Epidermal melanocyte (primary cell): Measurements from ENCODE around the gene RPS23.
"Not testable (repeated sequence)": the region's sequence is repeated elsewhere in the genome, so short reads cannot be mapped to it uniquely, and the experiment has no call there.

Experiments used
- DNase-seq: peaks from one replicate; pipeline ENCODE4 v3.0.0; 2011; ENCODE audit warnings: low spot score; ENCODE audit not compliant: insufficient read length

RPS23 gene

DNA sequence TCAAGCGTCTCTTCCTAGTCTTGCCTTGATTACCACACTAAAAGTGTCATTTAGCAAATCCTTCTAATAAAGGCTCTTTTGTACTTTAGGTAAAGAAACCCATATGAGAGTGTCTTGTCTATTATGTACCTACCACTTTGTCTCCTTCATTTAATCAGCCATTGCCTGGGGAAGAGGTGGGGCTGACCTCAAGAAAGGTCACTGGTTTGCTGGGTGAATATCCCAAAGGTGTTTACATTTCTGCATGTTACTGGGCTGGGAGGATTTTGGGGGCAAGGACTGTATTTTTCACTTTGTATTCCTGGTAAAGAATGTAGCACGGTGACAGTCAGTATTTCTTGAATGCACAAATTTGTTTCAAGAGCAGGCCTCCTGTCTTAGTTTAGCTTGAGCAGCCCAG is 11.9 kb upstream of the RPS23 start:
- no peak for DNase-seq

DNA sequence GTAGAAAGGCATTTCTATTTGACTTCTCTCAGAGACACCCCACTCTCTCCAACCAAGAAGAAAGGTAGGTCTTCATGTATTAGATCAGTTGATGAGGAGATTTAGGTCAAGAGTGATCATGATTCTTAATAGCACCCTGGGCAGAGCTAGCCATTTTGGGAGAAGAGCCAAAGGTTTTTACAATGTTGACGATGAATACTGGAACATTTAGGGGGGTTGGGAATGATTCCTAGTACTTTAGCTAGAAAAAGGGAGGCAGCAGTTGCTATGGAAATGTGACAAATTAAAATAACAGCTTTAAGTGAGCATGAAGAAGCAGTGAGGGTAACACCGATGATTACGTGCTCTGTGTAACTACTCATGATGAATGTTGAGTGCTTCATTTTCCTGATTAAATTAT is 9.5 kb upstream of the RPS23 start:
- DNase-seq: no peak

DNA sequence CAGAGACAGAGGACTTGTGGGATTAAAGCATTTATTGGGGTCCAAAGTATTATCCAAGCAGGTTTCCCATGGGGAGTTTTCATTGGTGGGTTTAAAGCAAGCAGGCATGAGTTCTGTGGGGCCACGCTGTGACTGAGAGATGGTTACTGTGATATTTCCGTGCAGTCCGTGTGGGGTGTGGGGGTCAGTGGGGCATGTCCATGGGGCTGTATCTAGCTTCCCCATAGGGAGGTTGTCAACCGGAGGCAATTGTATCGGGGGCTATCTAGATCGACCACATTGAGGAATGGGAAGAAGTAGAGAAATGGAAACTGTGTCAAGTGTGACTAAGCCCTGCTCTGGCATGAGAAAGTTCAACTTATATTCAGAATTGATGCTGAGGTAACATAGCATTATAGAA is 7.1 kb upstream of the RPS23 start:
- DNase-seq: no peak

DNA sequence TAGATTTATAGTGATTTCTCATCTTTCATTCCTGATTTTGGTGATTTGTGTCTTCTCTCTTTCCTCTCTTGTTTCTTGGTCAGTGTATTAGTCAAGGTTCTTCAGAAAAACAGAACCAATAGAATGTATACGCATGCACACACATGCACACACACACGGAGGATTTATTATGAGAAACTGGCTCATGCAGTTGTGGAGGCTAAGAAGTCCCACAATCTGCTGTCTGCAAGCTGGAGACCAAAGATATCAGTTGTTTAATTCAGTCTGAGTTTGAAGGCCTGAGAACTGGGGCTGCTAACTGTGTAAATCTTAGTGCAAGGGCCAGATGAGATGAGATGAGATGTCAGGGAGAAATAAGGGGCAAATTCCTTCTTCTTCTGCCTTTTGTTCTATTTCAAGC is 5.7 kb upstream of the RPS23 start:
- no peak for DNase-seq

DNA sequence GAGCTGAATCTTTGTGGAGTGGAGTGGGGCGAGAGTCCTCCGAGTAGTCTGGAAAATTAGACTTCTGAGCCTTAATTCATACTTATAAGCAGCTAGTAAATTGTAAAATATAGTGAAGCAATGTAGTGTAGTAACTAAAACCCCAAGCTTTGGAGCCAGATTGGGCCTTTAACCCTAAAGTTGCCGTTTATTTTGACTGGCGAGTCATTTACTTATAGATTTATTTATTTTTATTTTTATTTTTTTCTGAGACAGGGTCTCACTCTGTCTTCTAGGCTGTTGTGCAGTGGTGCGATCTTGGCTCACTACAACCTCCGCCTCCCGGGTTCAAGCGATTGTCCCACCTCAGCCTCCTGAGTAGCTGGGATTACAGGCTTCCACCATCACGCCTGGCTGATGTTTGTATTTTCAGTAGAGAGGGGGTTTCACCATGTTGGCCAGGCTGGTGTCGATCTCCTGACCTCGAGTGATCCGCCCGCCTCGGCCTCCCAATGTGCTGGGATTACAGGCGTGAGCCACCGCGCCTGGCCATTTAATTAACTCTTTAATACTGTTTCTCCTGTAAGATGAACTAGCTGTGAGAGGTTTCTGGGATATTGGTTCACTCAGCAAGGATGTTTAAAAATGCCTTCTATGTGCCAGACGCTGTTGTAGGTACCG is 687 bp upstream of the RPS23 start:
- DNase-seq: no peak

DNA sequence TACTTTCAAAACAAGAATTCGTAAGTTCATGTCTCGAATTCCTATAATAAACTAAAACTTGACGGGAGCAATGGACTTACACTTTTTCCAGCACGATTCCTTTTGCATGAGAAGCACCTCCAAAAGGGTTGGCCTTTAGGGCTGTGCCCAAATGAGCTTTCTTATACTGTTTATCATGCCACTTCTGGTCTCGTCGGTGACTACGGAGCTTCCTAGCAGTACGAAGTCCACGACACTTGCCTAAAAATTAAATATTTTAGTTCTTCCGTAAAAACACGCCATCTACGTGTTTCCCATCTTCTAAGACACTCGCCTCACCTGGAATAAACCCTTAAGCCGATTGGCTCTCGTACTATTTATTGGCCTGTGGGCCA is 554 bp downstream of the RPS23 start:
- DNase-seq: no peak

DNA sequence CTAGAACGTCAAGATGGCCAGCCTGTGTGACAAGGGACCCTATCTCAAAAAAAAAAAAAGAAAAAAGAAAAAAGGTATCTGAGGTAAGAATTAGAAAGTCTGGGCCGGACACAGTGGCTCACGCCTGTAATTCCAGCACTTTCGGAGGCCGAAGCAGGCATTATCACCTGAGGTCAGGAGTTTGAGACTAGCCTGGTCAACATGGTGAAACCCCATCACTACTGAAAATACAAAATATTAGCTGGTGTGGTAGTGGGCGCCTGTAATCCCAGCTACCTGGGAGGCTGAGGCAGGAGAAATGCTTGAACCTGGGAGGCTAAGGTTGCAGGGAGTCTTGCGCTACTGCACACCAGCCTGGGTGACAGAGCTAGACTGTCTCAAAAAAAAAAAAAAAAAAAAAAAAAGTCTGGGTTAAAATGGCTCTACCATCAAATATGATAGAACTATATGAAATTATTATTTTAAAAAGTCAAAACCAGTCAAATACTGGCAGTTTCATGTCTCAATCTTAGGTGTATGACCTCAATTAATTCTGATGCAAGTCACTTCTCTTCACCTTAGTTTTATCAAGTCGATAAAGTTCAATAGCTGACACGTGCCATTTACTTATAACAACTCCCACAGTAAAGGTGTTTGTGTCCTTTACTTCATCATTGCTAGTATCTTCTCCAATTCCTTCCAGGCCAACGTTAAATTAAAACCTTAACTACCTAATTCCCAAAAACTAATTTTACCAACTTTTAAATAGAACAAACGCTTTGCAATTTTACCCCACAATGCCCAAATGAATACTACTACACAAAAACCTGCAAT is 1.1 kb downstream of the RPS23 start:
- DNase-seq: no peak

DNA sequence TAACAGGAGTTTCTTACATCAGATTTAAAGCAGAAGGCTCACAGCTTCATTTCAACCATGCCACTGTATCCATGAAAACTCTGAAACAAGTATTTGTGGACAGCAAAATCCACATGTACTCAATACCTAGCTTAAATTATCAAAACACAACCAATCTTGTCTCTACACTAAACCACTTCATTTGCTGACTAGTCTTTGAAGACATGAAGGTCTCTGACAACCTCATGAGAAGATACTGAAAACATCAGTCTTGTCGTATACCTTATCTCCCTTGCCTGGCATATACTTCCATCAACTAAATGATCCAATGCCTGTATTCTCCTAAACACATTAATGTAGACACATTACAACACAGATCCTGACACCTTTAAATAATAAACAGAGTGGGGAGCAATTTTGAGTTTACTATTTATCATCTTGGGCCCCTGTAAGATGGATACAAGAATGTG is 2.9 kb downstream of the RPS23 start:
- no peak for DNase-seq

DNA sequence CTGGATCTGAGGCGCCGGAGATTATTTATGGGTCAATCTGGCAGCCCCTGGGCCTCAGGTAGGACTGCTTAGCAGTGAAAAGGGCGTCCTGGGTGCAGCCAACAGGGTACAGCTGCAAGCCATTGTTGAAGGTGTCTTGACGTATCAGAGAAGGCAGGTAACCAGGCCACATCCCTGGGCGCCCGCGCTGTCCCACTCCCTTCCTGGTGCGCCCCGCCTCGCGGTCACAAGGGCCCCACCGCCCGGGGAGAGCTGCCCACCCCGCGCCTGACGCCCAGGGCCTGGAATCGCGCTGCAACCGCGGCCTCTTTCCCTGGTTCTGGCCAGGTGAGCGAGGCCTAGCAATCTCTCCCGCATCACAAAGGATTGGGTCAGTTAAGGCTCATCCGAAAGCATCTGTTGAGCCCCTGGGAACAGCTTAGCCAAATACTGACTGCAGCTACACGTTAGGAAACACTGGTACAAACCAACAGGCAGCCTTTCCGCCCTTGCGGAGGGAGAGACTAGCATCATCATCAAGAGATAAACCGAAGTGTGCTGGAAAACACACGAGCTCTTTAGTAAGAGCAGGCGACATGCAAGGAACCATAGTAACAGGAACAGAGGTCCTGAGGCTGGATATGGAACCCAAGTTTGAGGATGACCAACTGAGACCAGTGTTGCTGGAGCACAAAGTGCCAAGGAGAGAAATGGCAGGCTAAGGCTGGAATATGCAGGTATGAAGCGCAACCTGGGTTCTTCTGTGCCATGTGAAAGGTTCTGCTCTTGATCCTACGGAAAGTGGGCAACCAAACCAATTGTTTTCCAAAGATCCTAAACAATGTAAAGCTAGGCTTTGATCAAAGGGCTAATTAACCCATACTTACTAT is 3.6 kb downstream of the RPS23 start:
- DNase-seq: no peak

DNA sequence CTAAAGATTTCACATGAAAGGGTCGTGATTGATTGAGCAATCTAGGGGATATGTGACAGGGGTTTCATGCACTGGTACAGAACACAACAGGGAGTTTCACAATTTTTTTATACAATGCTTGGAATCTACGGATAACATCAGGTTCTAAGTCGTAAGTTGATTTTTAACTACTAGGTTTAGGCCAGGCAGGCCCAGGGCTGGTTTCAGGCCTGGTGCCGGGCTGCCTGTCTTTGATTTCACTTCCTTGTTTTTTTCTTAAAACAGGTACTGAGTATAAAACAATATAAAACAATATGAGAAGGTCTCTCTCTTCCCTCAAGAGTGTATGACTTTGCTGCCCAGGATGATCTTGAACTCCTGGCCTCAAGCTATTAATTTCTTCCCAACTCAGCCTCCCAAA is 4.7 kb downstream of the RPS23 start:
- DNase-seq: not testable (repeated sequence)

DNA sequence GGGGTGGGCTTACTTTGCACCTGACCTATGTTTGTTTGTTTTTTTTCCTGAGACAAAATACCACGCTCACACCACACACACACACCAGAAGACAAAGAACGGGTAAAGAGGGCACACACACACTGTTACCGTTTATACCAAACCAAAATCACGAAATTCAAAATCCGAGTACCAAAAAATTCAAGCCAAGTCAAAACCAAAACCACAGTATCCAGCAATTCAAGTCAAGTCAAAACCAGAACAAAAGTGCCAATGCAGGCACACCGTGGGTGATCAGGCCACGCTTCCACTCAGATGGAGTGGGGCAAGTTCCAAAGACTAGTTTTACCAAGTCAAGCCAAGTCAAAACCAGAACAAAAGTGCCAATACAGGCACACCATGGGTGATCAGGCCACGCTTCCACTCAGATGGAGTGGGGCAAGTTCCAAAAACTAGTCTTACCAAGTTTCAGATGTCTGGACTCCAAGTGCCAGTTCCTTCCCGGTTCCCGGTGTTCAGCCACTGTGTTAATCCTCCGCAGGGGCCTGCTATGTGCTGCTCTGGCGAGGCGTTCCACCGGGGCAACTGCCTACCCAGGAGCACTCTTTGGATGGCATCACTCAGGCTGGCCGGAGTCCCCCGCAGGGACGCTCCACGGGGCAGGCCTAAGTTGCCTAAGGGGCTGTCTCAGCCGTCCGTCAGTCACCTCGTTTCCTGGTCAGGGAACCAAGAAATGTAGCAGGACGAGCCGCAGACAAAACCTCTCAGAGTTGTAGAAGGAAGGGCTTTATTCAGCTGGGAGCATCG is 5.4 kb downstream of the RPS23 start:
- DNase-seq: not testable (repeated sequence)

DNA sequence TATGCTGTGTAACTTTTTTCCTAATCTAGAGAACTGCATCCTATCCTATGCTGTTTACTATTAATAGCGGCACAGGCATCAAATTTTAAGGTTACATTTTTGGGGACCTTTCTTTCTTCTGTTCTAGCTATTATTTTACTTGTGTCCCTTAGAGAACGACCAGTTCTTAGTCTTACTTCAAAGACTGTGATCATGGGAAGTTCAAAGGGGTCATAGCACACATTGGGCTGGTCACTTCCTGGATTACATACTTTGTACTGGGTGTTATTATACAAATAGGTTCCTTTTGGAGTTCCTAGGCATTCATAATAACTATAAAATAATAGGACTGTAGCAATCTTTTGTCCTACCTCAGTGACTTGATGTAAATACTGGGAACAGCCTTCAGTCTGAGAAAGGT is 8.8 kb downstream of the RPS23 start:
- not testable (repeated sequence) for DNase-seq

DNA sequence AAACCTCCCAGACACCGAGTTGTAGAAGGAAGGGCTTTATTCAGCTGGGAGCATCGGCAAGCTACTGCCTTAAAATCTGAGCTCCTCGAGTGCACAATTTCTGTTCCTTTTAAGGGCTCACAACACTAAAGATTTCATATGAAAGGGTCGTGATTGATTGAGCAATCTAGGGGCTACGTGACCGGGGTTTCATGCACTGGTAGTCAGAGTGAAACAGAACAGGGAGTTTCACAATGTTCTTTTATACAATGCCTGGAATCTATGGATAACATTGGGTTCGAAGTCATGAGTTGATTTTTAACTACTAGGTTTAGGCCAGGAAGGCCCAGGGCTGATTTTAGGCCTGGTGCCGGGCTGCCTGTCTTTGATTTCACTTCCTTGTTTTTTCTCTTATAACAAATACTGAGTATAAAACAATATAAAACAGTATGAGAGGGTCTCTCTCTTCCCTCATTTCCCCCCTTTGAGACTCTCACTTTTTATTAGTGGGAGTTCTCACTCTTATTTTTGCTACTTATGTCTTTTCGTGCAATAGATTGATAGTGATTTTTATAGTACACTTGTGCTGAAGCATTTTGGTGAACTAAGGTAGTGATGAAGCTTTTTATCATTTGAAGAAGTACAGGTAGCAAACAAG is 10.7 kb downstream of the RPS23 start:
- DNase-seq: not testable (repeated sequence)

DNA sequence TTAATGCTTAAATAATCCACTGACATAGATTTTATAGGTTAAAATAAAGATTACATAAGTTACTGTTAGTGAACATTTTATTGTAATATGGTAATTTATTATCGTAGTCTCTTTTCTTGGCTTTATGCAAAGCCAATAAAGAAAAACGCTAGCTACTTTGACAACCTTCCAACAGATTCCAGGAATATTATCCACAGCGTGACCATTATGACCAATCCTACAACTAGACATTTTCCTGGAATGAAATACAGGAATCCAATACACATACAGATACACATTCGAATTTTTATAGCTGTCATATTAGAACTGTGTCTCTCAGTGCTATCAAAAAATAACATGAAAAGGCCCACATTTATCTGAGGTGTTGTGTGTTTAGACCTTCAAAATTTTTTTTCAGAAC is 13.1 kb downstream of the RPS23 start:
- no peak for DNase-seq

DNA sequence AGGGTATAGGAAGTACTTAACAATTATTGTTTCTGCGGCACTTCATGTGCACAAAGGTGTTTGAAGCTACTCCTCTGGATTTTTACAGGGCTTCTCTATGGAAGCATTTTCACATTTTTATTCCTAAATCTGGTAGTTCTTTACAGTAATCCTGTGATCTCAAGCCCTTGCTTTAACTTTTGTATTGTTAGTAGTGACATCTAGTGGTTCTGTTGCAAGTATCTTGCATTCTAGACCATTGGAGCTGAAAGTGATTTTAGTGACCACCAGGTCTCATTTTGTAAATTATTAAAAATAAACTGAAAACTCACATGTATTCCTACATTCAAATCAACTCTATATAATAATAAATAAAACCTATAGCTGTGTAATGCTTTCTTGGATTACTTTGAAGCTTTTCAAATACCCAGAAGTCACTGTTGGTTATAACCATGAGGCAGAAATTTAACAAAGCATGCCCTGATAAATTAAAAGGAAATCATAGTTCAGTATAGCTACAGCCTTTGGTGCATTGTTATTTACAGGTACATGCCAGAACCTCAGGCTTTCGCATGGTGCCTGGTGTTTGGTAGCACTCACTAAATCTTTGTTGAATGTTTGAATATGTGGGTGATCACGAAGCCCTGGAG is 18.9 kb downstream of the RPS23 start:
- DNase-seq: peak; percentile 25

DNA sequence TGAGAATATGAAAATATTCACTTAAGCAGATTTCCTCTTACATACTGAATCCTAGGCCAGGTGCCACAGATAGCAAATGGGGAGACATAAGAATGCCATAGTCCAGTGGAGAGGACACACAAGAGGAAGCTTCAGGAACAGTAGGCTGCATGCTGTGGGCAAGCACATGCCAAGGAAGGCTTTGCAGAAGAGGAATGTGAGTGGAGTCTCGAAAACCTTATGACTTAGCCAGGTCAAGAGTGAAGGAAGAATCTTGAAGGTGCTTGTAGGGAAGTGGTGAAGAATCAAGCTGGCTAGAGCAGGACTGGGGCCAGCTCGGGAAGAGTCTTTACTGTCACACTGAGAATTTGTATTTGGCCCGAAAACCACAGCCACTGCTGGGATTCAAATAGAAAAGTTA is 20.4 kb downstream of the RPS23 start:
- no peak for DNase-seq

DNA sequence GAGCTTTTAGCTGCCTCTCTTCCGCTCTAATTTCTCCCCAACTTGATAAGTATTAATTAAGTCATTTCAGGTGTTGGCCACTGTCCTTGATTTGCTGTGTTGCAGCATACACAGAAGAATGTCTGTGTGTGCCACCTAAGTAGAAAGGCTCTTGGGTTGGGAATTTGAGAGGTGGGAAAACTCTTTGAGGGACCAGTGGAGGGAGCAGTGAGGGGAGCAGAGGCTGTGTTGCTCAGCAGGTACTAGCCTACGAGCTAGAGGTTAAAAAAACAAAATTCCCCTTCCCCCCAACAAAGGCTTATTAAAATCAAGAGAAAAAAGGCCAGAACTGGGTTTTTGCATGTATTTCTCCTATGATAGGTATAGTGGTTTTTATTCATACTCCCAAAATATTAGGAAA is 20.9 kb downstream of the RPS23 start:
- no peak for DNase-seq

DNA sequence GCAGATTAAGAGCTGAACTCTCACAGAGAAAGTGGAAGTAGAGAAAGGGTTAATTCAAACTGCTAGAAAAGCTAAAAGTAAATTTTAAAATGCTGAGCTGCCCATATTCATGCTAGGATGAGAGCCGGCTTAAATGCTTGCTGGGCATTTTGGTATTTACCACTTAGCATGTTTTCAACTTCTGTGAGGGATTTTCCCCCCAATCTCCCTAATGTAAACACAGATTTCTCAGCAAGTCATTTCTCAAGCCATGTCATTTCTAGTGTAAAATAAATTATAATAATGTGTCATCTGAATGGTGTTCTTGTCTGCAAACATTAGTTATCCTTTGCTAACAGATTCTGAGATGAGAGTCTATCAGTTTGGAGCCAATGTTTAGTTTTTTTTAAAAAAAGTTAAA is 22.3 kb downstream of the RPS23 start:
- DNase-seq: no peak

DNA sequence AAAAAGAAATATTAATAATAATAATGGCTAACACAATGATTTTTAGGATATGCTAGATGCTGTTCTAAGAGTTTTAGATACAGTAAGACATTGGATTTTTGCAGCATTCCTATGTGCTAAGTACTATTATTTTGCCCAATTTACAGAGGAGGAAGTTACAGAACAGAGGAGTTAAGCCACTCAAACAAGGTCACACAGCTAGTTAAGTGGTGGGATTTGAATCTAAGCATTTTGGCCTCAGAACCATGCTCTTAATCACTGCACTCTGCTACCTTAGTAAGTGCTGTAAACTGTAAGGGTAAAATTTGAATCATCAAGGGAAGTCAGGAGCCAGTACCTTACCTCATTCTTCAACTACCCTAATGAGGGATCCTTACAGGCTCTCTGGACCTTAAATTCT is 25.4 kb downstream of the RPS23 start:
- DNase-seq: no peak

DNA sequence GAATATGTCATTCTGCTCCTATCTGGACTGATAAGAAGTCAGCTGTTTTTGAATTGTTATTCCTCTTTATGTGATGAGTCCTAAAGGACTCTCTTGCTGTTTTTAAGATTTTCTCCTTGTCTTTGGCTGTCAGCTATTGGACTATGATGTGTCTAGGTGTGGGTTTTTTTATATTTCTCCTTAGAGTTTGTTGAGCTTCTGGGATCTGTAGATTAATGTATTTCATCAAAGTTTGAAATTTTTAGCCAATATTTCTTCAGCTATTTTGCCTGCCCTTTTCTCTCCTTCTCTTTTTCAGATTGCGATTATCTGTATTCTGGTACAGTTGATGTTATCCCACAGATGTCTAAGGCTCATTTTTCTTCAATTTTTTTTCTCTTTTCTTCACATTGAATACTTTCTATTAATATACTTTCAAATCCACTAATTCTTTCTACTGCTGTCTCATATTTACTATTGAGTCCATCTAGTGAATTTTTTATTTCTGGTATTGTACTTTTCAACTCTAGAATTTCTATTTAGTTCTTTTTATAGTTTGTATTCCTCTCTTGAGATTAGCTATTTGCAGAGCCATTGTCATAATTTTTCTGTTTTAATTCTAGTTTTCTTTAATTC is 31.1 kb downstream of the RPS23 start:
- no peak for DNase-seq
